Endothelial cell of umbilical vein (primary cell): ENCODE results near the gene TARM1.

Experiments used
- CTCF ChIP-seq, 2 donors: IDR thresholded peaks; 1 replicate in 1 of 2; 2 replicates in 1 of 2; pipeline ENCODE4 v1.5.1; 2011; ENCODE audit warnings: low read length in 2 of 2, mild to moderate bottlenecking in 2 of 2, moderate library complexity in 2 of 2, control low read depth in 1 of 2, inconsistent platforms in 1 of 2, low read depth in 1 of 2; ENCODE audit not compliant: insufficient read depth in 1 of 2; ENCODE audit errors: extremely low read depth in 1 of 2
- MAX ChIP-seq: IDR thresholded peaks from 2 replicates; pipeline ENCODE4 v1.6.1; 2011; ENCODE audit not compliant: insufficient read depth, insufficient read length
- MYC ChIP-seq: IDR thresholded peaks from one replicate; pipeline ENCODE4 v1.6.1; 2011; ENCODE audit warnings: mild to moderate bottlenecking, low read depth, low read length

GRCh38 chr19:54042989-54043388, 38.2 kb downstream of the TARM1 start:
- TF ChIP-seq MAX (no peak), CTCF (IDR thresholded peaks at IDR 0.05; ENCODE audit: extremely low read depth in 1 of 2, insufficient read depth in 1 of 2, low read depth in 1 of 2, low read length in 2 of 2) (no peak), MYC (no peak)
